Fibroblast of pulmonary artery (primary cell): ENCODE data around the gene CD200.

Experiments used
- DNase-seq: peaks from one replicate; pipeline ENCODE4 v3.0.0-alpha.2; 2010; ENCODE audit warnings: low read depth
- H3K4me3 ChIP-seq: replicated peaks from 2 replicates; pipeline ENCODE4 v1.5.1; 2011; ENCODE audit warnings: low read depth, mild to moderate bottlenecking, control low read depth, low read length, moderate library complexity
- TF ChIP-seq, protein P1 (sequence below): IDR thresholded peaks from 2 replicates; pipeline ENCODE4 v1.5.1; 2011; ENCODE audit warnings: mild to moderate bottlenecking, control low read depth, low read length, inconsistent platforms; ENCODE audit errors: missing control alignments

The CD200 gene

DNA sequence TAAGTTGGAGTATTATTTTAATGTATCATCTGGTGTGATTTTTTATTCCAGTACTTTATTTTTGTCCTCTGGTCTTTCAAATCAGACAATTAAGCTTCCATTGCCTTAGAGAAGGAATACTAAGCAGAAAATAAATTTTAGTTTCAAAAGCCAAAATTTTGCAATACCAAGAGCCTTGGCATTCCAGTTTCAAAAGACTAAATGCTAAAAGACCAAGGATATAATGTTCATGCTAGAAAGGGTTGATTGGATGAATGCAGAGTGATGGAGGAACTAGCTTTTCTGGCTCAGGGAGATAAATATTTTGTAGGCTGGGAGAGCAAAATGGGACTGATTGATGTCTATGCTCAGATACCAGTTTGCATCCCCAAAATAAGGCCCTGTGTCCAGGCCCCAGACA, 6.2 kb downstream of the CD200 start:
- DNase-seq: no peak
- H3K4me3 ChIP-seq: no peak overlapping the region
- TF ChIP-seq, protein P1, sequence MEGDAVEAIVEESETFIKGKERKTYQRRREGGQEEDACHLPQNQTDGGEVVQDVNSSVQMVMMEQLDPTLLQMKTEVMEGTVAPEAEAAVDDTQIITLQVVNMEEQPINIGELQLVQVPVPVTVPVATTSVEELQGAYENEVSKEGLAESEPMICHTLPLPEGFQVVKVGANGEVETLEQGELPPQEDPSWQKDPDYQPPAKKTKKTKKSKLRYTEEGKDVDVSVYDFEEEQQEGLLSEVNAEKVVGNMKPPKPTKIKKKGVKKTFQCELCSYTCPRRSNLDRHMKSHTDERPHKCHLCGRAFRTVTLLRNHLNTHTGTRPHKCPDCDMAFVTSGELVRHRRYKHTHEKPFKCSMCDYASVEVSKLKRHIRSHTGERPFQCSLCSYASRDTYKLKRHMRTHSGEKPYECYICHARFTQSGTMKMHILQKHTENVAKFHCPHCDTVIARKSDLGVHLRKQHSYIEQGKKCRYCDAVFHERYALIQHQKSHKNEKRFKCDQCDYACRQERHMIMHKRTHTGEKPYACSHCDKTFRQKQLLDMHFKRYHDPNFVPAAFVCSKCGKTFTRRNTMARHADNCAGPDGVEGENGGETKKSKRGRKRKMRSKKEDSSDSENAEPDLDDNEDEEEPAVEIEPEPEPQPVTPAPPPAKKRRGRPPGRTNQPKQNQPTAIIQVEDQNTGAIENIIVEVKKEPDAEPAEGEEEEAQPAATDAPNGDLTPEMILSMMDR: no peak

DNA sequence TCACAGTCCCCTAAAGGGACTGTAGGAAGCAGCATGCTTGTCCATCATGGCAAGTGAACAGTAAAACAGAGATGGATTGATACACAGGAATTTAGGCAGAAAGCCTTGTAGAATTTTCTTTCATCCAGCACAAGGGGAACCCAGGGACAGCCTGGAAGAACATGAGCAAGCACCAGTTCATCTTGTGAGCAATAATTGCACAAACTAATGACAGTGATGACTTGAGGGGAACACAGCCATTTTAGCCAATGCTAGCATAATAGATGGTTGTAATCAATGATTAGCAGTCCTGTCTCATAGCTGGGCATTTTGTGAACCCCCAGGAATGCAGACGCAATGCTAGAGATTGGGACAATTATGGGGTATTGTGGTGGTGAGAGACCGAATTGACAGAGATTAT, 6.7 kb downstream of the CD200 start:
- H3K4me3 ChIP-seq: no peak overlapping the region
- no peak for DNase-seq
- TF ChIP-seq, protein P1: no peak

DNA sequence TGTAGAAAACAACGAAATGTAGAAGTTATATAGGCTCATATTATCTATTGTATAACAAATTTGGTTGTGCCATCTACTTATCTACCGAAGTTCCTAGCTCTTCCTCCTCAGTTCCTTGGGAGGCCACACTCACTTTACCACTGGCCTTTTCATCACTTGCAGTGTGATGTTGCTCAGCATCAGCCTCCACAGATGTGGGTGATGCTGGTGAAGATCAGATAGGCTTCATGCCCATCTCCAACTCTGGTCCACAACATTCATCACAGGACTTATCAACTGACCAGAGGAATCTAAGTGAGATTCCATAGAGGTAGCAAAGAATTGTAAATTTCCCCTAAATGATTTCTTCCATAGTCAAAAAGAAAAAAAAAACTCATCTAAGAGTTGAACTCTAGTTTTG, 8.4 kb downstream of the CD200 start:
- H3K4me3 ChIP-seq: no peak overlapping the region
- TF ChIP-seq, protein P1: no peak
- DNase-seq: no peak

DNA sequence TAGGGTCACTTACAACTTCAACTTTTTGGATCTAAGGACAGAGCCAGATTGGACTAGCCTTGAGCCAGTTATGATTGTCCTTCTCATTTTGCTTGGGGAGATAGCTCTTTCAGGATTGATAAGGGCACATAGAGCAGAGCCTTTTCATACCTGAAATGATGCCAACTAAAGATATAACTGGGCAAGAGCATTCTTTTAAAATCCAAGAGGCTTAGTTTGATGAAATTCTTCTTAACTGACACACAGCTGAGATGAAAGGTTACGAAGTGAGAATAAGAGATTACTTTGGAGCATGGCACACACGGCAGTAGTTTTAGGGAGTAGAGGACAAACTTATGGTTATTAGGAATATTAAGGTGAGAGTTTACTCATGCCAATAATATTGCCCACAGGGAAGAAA, 12.7 kb downstream of the CD200 start:
- TF ChIP-seq, protein P1: no peak
- no peak overlapping the region for H3K4me3 ChIP-seq
- no peak for DNase-seq

DNA sequence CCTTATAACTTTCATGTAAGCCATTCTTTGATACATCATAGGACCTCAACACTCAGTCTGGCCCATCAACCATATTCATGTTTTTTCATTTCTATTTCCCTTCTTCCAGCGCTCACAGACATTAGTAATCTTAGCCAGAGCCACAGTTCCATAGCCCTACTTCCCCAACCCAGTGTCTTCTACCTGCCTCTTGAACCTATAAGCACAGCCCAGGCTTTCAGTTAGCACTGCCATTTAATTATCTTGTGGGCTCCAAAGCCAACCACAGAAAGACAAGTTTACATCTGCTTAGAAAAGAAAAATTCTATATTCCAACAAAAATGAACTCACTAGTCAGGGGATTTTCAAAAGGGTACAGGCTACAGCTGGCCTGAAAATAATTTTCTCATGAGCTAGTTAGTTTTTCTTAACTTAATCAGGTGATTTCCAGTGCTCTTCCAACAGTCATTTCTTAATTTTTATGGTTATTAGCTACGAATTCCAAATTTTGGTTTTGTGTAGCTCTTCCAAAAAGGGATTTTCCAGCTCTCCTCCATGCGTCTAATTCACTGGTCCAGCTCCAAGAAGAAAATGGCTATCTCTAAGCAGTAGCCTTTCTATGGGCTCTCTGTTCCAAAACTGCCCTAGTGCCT, 13.7 kb downstream of the CD200 start:
- TF ChIP-seq, protein P1: no peak
- no peak for DNase-seq

DNA sequence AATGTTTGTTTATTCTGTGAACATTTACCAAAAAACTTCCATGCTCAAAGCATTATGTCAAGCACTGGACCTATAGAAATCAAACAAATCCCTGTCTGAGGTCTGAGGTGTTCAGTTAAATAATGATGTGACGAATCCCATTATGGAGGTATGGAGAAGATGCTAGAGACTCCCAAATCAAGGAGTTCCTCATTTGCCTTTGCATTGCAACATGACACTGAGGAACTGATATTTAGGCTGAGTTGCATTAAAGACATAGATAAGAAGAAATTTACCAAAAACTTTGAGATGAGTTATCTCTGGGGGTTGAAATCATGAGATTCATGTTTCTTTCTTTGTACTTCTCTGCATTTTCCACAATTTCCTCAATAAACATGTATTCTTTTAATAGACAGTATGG, 16.0 kb downstream of the CD200 start:
- H3K4me3 ChIP-seq: no peak overlapping the region
- TF ChIP-seq, protein P1: no peak
- DNase-seq: no peak

More for the DNA sequence above, 13.7 kb downstream of the CD200 start:
- H3K4me3 ChIP-seq: no peak overlapping the region

DNA sequence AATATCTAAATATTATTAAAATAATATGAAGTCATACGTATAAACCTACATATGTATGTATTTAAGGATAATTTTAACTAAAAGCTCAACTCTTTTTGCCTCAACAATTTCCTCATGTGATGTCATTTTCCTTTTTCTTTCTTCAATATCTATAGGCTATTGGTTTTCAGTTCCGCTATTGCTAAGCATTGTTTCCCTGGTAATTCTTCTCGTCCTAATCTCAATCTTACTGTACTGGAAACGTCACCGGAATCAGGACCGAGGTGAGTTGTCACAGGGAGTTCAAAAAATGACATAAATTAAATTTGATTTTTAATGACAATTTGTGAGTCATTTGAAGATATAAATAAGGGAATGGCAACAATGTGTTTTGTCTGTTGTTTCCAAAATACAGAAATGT, 16.6 kb downstream of the CD200 start:
- no peak overlapping the region for H3K4me3 ChIP-seq
- TF ChIP-seq, protein P1: no peak
- DNase-seq: no peak
